Measurements from ENCODE around the gene CCDC43. TPM values are rescaled to one million over a fixed set of nuclear protein-coding genes. Genes with fewer than 3 reads are reported as not detected.

Gene CCDC43
- polyA plus RNA-seq, 1 of the 3 experiments (the other 2 are of a cell fraction): 6.4 TPM

DNA sequence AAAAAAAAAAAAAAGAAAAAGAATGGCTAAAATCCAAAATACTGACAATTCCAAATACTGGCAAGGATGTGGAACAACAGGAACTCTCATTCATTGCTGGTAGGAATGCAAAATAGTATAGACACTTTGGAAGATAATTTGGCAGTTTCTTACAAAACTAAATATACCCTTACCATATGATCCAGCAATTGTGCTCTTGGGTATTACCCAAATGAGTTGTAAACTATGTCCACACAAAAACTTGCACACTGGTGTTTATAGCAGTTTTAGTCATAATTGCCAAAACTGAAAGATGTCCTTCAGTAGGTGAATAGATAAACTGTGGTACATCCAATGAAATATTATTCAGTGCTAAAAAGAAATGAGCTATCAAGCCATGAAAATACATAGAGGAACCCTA is 41.8 kb downstream of the CCDC43 start:
- H3K9ac ChIP-seq: no peak overlapping the region
- no peak overlapping the region for H2AFZ ChIP-seq (ENCODE audit: low read depth)
- no peak for DNase-seq
- H3K36me3 ChIP-seq (replicated peaks in 1 of 2; ENCODE audit: control insufficient read depth in 1 of 2, insufficient read depth in 2 of 2, low read length in 1 of 2): no peaks in the 10 kb centered on the region
- no peaks in the 10 kb centered on the region for H3K79me2 ChIP-seq (ENCODE audit: insufficient read depth)
- H3K9me3 ChIP-seq: no peaks in the 10 kb centered on the region
- POLR2A ChIA-PET: no interaction called here
- H3F3A ChIP-seq (replicated peaks; ENCODE audit: insufficient read depth): no peaks in the 10 kb centered on the region
- no peaks in the 10 kb centered on the region; the same call in 1 of the 2 replicates for H3K27me3 ChIP-seq (ENCODE audit: insufficient read depth)
- no peak for TF ChIP-seq FOSL2 (IDR thresholded peaks at IDR 0.05; ENCODE audit: borderline replicate concordance, low read depth)
- TF ChIP-seq, protein P1, sequence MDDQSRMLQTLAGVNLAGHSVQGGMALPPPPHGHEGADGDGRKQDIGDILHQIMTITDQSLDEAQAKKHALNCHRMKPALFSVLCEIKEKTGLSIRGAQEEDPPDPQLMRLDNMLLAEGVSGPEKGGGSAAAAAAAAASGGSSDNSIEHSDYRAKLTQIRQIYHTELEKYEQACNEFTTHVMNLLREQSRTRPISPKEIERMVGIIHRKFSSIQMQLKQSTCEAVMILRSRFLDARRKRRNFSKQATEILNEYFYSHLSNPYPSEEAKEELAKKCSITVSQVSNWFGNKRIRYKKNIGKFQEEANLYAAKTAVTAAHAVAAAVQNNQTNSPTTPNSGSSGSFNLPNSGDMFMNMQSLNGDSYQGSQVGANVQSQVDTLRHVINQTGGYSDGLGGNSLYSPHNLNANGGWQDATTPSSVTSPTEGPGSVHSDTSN (IDR thresholded peaks at IDR 0.05): no peak
- TF ChIP-seq YY1 (IDR thresholded peaks at IDR 0.05; ENCODE audit: low read depth): no peak
- TF ChIP-seq ELF1 (IDR thresholded peaks at IDR 0.05): no peak
- TF ChIP-seq SMC3 (IDR thresholded peaks at IDR 0.05; ENCODE audit: low read depth, low read length): no peak
- TF ChIP-seq NRF1 (IDR thresholded peaks at IDR 0.05; ENCODE audit: low read depth, low read length): no peak
- TF ChIP-seq, protein P2, sequence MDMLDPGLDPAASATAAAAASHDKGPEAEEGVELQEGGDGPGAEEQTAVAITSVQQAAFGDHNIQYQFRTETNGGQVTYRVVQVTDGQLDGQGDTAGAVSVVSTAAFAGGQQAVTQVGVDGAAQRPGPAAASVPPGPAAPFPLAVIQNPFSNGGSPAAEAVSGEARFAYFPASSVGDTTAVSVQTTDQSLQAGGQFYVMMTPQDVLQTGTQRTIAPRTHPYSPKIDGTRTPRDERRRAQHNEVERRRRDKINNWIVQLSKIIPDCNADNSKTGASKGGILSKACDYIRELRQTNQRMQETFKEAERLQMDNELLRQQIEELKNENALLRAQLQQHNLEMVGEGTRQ (IDR thresholded peaks at IDR 0.05; ENCODE audit: borderline replicate concordance, low read depth, low read length): no peak
- TF ChIP-seq POLR2AphosphoS5 (IDR thresholded peaks at IDR 0.05; ENCODE audit: low read depth, low read length): no peak
- TF ChIP-seq, protein P3, sequence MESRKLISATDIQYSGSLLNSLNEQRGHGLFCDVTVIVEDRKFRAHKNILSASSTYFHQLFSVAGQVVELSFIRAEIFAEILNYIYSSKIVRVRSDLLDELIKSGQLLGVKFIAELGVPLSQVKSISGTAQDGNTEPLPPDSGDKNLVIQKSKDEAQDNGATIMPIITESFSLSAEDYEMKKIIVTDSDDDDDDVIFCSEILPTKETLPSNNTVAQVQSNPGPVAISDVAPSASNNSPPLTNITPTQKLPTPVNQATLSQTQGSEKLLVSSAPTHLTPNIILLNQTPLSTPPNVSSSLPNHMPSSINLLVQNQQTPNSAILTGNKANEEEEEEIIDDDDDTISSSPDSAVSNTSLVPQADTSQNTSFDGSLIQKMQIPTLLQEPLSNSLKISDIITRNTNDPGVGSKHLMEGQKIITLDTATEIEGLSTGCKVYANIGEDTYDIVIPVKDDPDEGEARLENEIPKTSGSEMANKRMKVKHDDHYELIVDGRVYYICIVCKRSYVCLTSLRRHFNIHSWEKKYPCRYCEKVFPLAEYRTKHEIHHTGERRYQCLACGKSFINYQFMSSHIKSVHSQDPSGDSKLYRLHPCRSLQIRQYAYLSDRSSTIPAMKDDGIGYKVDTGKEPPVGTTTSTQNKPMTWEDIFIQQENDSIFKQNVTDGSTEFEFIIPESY (IDR thresholded peaks at IDR 0.05; ENCODE audit: borderline replicate concordance, low read depth): no peak
- TF ChIP-seq RCOR1 (IDR thresholded peaks at IDR 0.05; ENCODE audit: low read length): no peak
- TF ChIP-seq, protein P4, sequence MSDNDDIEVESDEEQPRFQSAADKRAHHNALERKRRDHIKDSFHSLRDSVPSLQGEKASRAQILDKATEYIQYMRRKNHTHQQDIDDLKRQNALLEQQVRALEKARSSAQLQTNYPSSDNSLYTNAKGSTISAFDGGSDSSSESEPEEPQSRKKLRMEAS (IDR thresholded peaks at IDR 0.05; ENCODE audit: low read depth): no peak
- TF ChIP-seq, protein P5, sequence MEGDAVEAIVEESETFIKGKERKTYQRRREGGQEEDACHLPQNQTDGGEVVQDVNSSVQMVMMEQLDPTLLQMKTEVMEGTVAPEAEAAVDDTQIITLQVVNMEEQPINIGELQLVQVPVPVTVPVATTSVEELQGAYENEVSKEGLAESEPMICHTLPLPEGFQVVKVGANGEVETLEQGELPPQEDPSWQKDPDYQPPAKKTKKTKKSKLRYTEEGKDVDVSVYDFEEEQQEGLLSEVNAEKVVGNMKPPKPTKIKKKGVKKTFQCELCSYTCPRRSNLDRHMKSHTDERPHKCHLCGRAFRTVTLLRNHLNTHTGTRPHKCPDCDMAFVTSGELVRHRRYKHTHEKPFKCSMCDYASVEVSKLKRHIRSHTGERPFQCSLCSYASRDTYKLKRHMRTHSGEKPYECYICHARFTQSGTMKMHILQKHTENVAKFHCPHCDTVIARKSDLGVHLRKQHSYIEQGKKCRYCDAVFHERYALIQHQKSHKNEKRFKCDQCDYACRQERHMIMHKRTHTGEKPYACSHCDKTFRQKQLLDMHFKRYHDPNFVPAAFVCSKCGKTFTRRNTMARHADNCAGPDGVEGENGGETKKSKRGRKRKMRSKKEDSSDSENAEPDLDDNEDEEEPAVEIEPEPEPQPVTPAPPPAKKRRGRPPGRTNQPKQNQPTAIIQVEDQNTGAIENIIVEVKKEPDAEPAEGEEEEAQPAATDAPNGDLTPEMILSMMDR (IDR thresholded peaks at IDR 0.05): no peak
- H3K27ac ChIP-seq (ENCODE audit: low read depth in 2 of 2, low read length in 1 of 2): no peak overlapping the region
- H3K4me1 ChIP-seq (ENCODE audit: control insufficient read depth in 1 of 2, insufficient read depth in 2 of 2, low read depth in 1 of 2, low read length in 1 of 2): no peaks in the 10 kb centered on the region
- H3K9me2 ChIP-seq: no peaks in the 10 kb centered on the region
- H3K4me3 ChIP-seq (ENCODE audit: low read depth in 2 of 2, low read length in 1 of 2): no peak overlapping the region
- H4K20me1 ChIP-seq (ENCODE audit: insufficient read depth): no peaks in the 10 kb centered on the region
- H3K4me2 ChIP-seq: no peak overlapping the region
- CTCF ChIA-PET: interaction anchor here (1.2 kb wide), 2 partner anchors 114 to 115 kb away, joined by 4 read pairs; no protein-coding TSS in a partner anchor

Measured in SK-N-SH (cell line).